Cardiac muscle cell (in vitro differentiated cells and primary cell): ENCODE results near the gene LTO1. TPM values are rescaled to one million over a fixed set of nuclear protein-coding genes. Genes with fewer than 3 reads are reported as not detected.

Source experiments
- DNase-seq, 2 donors: peaks; one replicate each; pipeline versions ENCODE4 v3.0.0 to v3.0.0-alpha.2; 2010 to 2017; ENCODE audit warnings: low read depth in 1 of 2, low spot score in 1 of 2
- H3K27ac ChIP-seq: fragments of 200-600 bp; sonication (generic); 2 replicates; pipeline ENCODE4 v1.5.1; 2016
- H3K27me3 ChIP-seq: fragments of 200-600 bp; sonication (generic); 2 replicates; pipeline ENCODE4 v1.6.0; 2016; ENCODE audit warnings: control low read depth
- H3K36me3 ChIP-seq: fragments of 200-600 bp; sonication (generic); 2 replicates; pipeline ENCODE4 v1.5.1; 2016; ENCODE audit warnings: control low read depth
- H3K4me1 ChIP-seq: fragments of 200-600 bp; sonication (generic); 2 replicates; pipeline ENCODE4 v1.8.1; 2017; ENCODE audit warnings: low read depth, mild to moderate bottlenecking, mixed run types
- H3K4me3 ChIP-seq: fragments of 200-600 bp; sonication (generic); 2 replicates; pipeline ENCODE4 v1.5.1; 2016; ENCODE audit warnings: mild to moderate bottlenecking
- H3K9me3 ChIP-seq: fragments of 200-600 bp; sonication (generic); 2 replicates; pipeline ENCODE4 v1.5.1; 2017; ENCODE audit warnings: low read depth, mild to moderate bottlenecking, control low read depth
- CTCF ChIP-seq: IDR thresholded peaks from 2 replicates; pipeline ENCODE4 v1.5.1; 2012; ENCODE audit warnings: low read depth, mild to moderate bottlenecking, low read length
- polyA plus RNA-seq: library from polyadenylated mRNA; unstranded; fragments of >200 nt; fragmentation: Nextera tagmentation; extraction: Ambion mirVana; gene quantifications from 2 replicates; pipeline ENCODE4 v1.2.1, GENCODE V29; 2016
- total RNA-seq: library from RNA; depleted of rRNA; stranded (reverse); fragments of >200 nt; gene quantifications from 2 replicates; pipeline ENCODE4 v1.2.3, GENCODE V29; 2016

Gene LTO1
- total and polyA plus RNA-seq, 2 experiments from 2014 or later: 23.0 to 26.2 TPM

GRCh38 chr11:69650832-69651344 is 24.3 kb downstream of the LTO1 start:
- no peak for TF ChIP-seq CTCF

GRCh38 chr11:69650081-69650831 is 24.9 kb downstream of the LTO1 start:
- TF ChIP-seq CTCF: no peak
- H3K27me3 ChIP-seq: no peaks in the 10 kb centered on the region
- no peak overlapping the region for H3K27ac ChIP-seq
- no peaks in the 10 kb centered on the region for H3K9me3 ChIP-seq
- no peak overlapping the region for H3K4me3 ChIP-seq
- no peak for DNase-seq
- H3K4me1 ChIP-seq: no peaks in the 10 kb centered on the region
- H3K36me3 ChIP-seq: peaks cover 4% of the 10 kb centered on the region

More at GRCh38 chr11:69650832-69651344, 24.3 kb downstream of the LTO1 start:
- Histone ChIP-seq H3K4me3 (no peak overlapping the region), H3K36me3 (peaks cover 4% of the 10 kb centered on the region), H3K27me3 (no peaks in the 10 kb centered on the region), H3K9me3 (no peaks in the 10 kb centered on the region), H3K4me1 (no peaks in the 10 kb centered on the region), H3K27ac (no peak overlapping the region)
- no peak for DNase-seq

- H3K27ac ChIP-seq: no peak overlapping the region
- peaks cover 4% of the 10 kb centered on the region for H3K36me3 ChIP-seq
- H3K4me1 ChIP-seq: peaks cover 1% of the 10 kb centered on the region
- H3K9me3 ChIP-seq: no peaks in the 10 kb centered on the region
- no peak overlapping the region for H3K4me3 ChIP-seq
- TF ChIP-seq CTCF: no peak
- no peaks in the 10 kb centered on the region for H3K27me3 ChIP-seq
- DNase-seq: no peak
Measured at GRCh38 chr11:69649576-69649900, 25.6 kb downstream of the LTO1 start.

GRCh38 chr11:69648679-69649575 is 26.2 kb downstream of the LTO1 start:
- Histone ChIP-seq H3K4me1 (peaks cover 7% of the 10 kb centered on the region), H3K36me3 (peaks cover 4% of the 10 kb centered on the region), H3K9me3 (no peaks in the 10 kb centered on the region), H3K4me3 (no peak overlapping the region), H3K27me3 (no peaks in the 10 kb centered on the region), H3K27ac (no peak overlapping the region)
- TF ChIP-seq CTCF: no peak
- no peak for DNase-seq

GRCh38 chr11:69647761-69648497 is 27.2 kb downstream of the LTO1 start:
- H3K27ac ChIP-seq: no peak overlapping the region
- peaks cover 9% of the 10 kb centered on the region for H3K4me1 ChIP-seq
- TF ChIP-seq CTCF: no peak
- peaks cover 4% of the 10 kb centered on the region for H3K36me3 ChIP-seq
- H3K27me3 ChIP-seq: peaks cover 2% of the 10 kb centered on the region
- no peak for DNase-seq
- no peak overlapping the region for H3K4me3 ChIP-seq
- no peaks in the 10 kb centered on the region for H3K9me3 ChIP-seq
